Measurements from ENCODE around the gene TUBA4B.

TUBA4B gene

GRCh38 chr2:219218732-219219701 lies 34.0 kb upstream of the TUBA4B start, which contains the start of gene ABCB6:
Gene ABCB6, minus strand, starts transcription at chr2:219218958. Its CDS starts 285 bp downstream, at chr2:219218673.
- DNase-seq = peak; percentile 90

- no peak for DNase-seq
Observed at GRCh38 chr2:219219784-219220532, 33.1 kb upstream of the TUBA4B start.

- no peak for DNase-seq
Observed at GRCh38 chr2:219220652-219221402, 32.2 kb upstream of the TUBA4B start.

GRCh38 chr2:219221957-219222518 lies 31.0 kb upstream of the TUBA4B start:
- DNase-seq = no peak

GRCh38 chr2:219223831-219224610 lies 29.0 kb upstream of the TUBA4B start:
- no peak for DNase-seq

- DNase-seq = peak in 1 of 2 donors; percentile 42
Observed at GRCh38 chr2:219225350-219225749, 27.7 kb upstream of the TUBA4B start.

- DNase-seq = no peak
Observed at GRCh38 chr2:219228041-219228910, 24.8 kb upstream of the TUBA4B start.

GRCh38 chr2:219228911-219229304 lies 24.1 kb upstream of the TUBA4B start:
- DNase-seq = no peak

- DNase-seq = peak; percentile 99
Observed at GRCh38 chr2:219229305-219230058, 23.6 kb upstream of the TUBA4B start, which contains the start of the genes ANKZF1 and ATG9A. Gene ANKZF1, plus strand, starts transcription at chr2:219229806. Its CDS starts 452 bp downstream, at chr2:219230258. Gene ATG9A, minus strand, starts transcription at chr2:219229636. Its CDS starts 1,612 bp downstream, at chr2:219228024.

GRCh38 chr2:219230059-219230540 lies 22.9 kb upstream of the TUBA4B start:
- no peak for DNase-seq

GRCh38 chr2:219234331-219234730 lies 18.7 kb upstream of the TUBA4B start:
- no peak for DNase-seq

GRCh38 chr2:219243291-219243761 lies 9.7 kb upstream of the TUBA4B start:
- peak in 1 of 2 donors; percentile 41 for DNase-seq

GRCh38 chr2:219244789-219245147 lies 8.3 kb upstream of the TUBA4B start:
- DNase-seq = no peak

- DNase-seq = peak; percentile 87 to 89
Observed at GRCh38 chr2:219245148-219245898, 7.7 kb upstream of the TUBA4B start, which contains the start of the genes GLB1L and STK16. Gene GLB1L, minus strand, starts transcription at chr2:219245444. Its CDS starts 1,871 bp downstream, at chr2:219243573. Gene STK16, plus strand, starts transcription at chr2:219245479. Its CDS starts 521 bp downstream, at chr2:219246000.

GRCh38 chr2:219245899-219246230 lies 7.2 kb upstream of the TUBA4B start:
- no peak for DNase-seq

- no peak for DNase-seq
Observed at GRCh38 chr2:219246559-219246958, 6.5 kb upstream of the TUBA4B start.

GRCh38 chr2:219247678-219248642 lies 5.1 kb upstream of the TUBA4B start:
- peak; percentile 74 to 87 for DNase-seq

Measured in CD4-positive, alpha-beta T cell treated with Interleukin-4 for 1 hour (primary cell).